GM23248 (cell line): ENCODE results near the gene ARFGEF3. TPM values are rescaled to one million over a fixed set of nuclear protein-coding genes. Genes with fewer than 3 reads are reported as not detected.

Experiments used
- DNase-seq: peaks from one replicate; pipeline ENCODE4 v3.0.0-alpha.2; 2015
- H2AFZ ChIP-seq: fragments of 200-600 bp; sonication (generic); 2 replicates; pipeline ENCODE4 v1.6.1; 2016; ENCODE audit warnings: antibody characterized with exemption
- H3F3A ChIP-seq: fragments of 200-600 bp; sonication (generic); 2 replicates; pipeline ENCODE4 v1.6.1; 2016; ENCODE audit warnings: mild to moderate bottlenecking, antibody characterized with exemption, mixed run types; ENCODE audit not compliant: insufficient read depth
- H3K27ac ChIP-seq: fragments of 200-600 bp; sonication (generic); 2 replicates; pipeline ENCODE4 v1.5.1; 2016; ENCODE audit warnings: mild to moderate bottlenecking
- H3K27me3 ChIP-seq: fragments of 200-600 bp; sonication (generic); replicated peaks from 2 replicates; pipeline ENCODE4 v1.6.1; 2016; ENCODE audit warnings: mild to moderate bottlenecking; ENCODE audit not compliant: insufficient read depth
- H3K36me3 ChIP-seq: fragments of 200-600 bp; sonication (generic); 2 replicates; pipeline ENCODE4 v1.6.1; 2016; ENCODE audit warnings: low read depth, mild to moderate bottlenecking
- H3K4me1 ChIP-seq: fragments of 200-600 bp; sonication (generic); 2 replicates; pipeline ENCODE4 v1.6.1; 2016; ENCODE audit warnings: mild to moderate bottlenecking; ENCODE audit not compliant: insufficient read depth
- H3K4me2 ChIP-seq: fragments of 200-600 bp; sonication (generic); one replicate; pipeline ENCODE4 v1.6.1; 2016; ENCODE audit warnings: mild to moderate bottlenecking; ENCODE audit not compliant: unreplicated experiment
- H3K4me3 ChIP-seq: fragments of 200-600 bp; sonication (generic); 2 replicates; pipeline ENCODE4 v1.5.1; 2016; ENCODE audit warnings: mild to moderate bottlenecking
- H3K79me2 ChIP-seq: fragments of 200-600 bp; sonication (generic); 2 replicates; pipeline ENCODE4 v1.6.1; 2016; ENCODE audit warnings: mild to moderate bottlenecking; ENCODE audit not compliant: insufficient read depth
- H3K9ac ChIP-seq: fragments of 200-600 bp; sonication (generic); 2 replicates; pipeline ENCODE4 v1.6.1; 2016; ENCODE audit warnings: mild to moderate bottlenecking
- H3K9me2 ChIP-seq: fragments of 200-600 bp; sonication (generic); 2 replicates; pipeline ENCODE4 v1.6.1; 2016; ENCODE audit warnings: mixed run types, mild to moderate bottlenecking, moderate library complexity; ENCODE audit not compliant: insufficient read depth
- H3K9me3 ChIP-seq: fragments of 200-600 bp; sonication (generic); one replicate; pipeline ENCODE4 v1.6.1; 2017; ENCODE audit warnings: low read depth
- H4K20me1 ChIP-seq: fragments of 200-600 bp; sonication (generic); 2 replicates; pipeline ENCODE4 v1.6.0; 2016; ENCODE audit not compliant: insufficient read depth
- EZH2 ChIP-seq: fragments of 200-600 bp; sonication (generic); IDR thresholded peaks from 2 replicates; pipeline ENCODE4 v1.6.1; 2018; ENCODE audit warnings: antibody characterized with exemption, mild to moderate bottlenecking; ENCODE audit not compliant: insufficient read depth, poor library complexity, severe bottlenecking
- EZH2phosphoT487 ChIP-seq: fragments of 200-600 bp; sonication (generic); IDR thresholded peaks from 2 replicates; pipeline ENCODE4 v1.6.1; 2018; ENCODE audit warnings: antibody characterized with exemption, moderate library complexity, mild to moderate bottlenecking, low read depth; ENCODE audit not compliant: insufficient read depth
- WGBS, 2 experiments: methylation state at CpG; one replicate each; pipeline ENCODE4 v1.1.6; 2015 to 2017; ENCODE audit warnings: low lambda C conversion rate in 2 of 2, low coverage in 1 of 2; ENCODE audit errors: missing lambda C conversion rate in 2 of 2; 5-methylcytosine and 5-hydroxymethylcytosine counted together
- in situ Hi-C: fragments of 300-500 bp; cut with MboI; formaldehyde crosslinking; loops from 2 replicates; pipeline ENCODE4 v1.15.0; 2020
- polyA plus RNA-seq: library from polyadenylated mRNA; unstranded; fragments of >200 nt; fragmentation: Nextera tagmentation; extraction: Ambion mirVana; gene quantifications from 2 replicates; pipeline ENCODE4 v1.2.1, GENCODE V29; 2016
- total RNA-seq: library from RNA; depleted of rRNA; stranded (reverse); fragments of >200 nt; shearing (Covaris generic); gene quantifications from 2 replicates; pipeline ENCODE4 v1.2.3, GENCODE V29; 2014

ARFGEF3 gene
- total and polyA plus RNA-seq, 2 experiments from 2014 or later = 0.06 to 0.11 TPM

DNA sequence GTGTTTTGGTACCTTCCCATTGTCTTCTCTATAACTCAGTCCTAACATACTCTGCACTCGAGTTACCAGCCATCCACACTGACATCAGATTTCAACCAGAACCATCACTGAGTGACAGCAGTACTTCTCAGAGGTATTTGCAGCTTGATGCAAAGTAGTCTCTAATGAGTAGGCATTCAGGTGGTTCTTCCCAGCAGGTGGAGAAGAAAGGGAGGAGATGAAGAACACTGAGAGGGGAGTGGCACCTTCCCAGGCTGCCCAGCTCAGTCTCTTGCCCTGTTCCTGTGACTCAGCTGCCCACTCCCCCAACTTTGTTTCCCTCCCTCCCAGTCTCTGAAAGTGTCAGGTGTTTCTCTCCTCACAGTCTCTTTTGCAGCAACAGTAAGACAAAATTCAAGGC, 177.3 kb downstream of the ARFGEF3 start:
- H3K36me3 ChIP-seq = no peaks in the 10 kb centered on the region
- H4K20me1 ChIP-seq = no peaks in the 10 kb centered on the region
- H3K27ac ChIP-seq = no peak overlapping the region
- in situ Hi-C loops = no loop called here
- H3K9me2 ChIP-seq = no peaks in the 10 kb centered on the region
- WGBS, 2 experiments = 30 to 50% methylated on average over 1 of the region's 1 CpG
- no peaks in the 10 kb centered on the region for H3F3A ChIP-seq
- H3K27me3 ChIP-seq = no peaks in the 10 kb centered on the region
- no peak overlapping the region for H3K9ac ChIP-seq
- H3K79me2 ChIP-seq = no peaks in the 10 kb centered on the region
- no peak for DNase-seq
- no peaks in the 10 kb centered on the region for H3K9me3 ChIP-seq
- no peak overlapping the region for H3K4me3 ChIP-seq
- H3K4me2 ChIP-seq = no peak overlapping the region
- H2AFZ ChIP-seq = no peak overlapping the region
- no peaks in the 10 kb centered on the region for H3K4me1 ChIP-seq
- no peak for TF ChIP-seq EZH2phosphoT487
- no peak for TF ChIP-seq EZH2

DNA sequence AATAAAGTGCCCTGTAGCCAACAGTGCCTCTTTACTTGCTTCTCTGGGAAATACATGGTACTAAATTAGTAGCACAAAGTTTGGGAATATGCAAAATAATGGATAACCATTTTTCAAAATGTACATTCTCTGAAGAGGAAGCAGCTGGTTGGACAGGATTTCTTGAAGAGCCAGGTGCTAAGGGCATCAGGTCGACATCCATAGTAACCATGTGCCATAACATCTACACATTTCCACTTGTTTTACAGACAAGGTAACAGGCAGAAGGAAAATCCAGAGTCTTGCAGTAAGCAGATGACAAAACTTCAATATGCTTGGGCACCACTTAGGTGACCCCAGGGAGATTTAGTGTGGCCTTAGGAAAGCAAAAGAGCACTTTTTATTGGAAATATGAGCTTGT, 179.4 kb downstream of the ARFGEF3 start:
- in situ Hi-C loops = no loop called here
- TF ChIP-seq EZH2phosphoT487 = no peak
- TF ChIP-seq EZH2 = no peak
- Histone ChIP-seq H3K4me2 (no peak overlapping the region), H3K79me2 (no peaks in the 10 kb centered on the region), H4K20me1 (no peaks in the 10 kb centered on the region), H2AFZ (no peak overlapping the region), H3K9ac (no peak overlapping the region), H3K9me2 (no peaks in the 10 kb centered on the region), H3K27ac (no peak overlapping the region), H3K4me1 (no peaks in the 10 kb centered on the region), H3F3A (no peaks in the 10 kb centered on the region), H3K9me3 (no peaks in the 10 kb centered on the region), H3K27me3 (no peaks in the 10 kb centered on the region), H3K4me3 (no peak overlapping the region), H3K36me3 (no peaks in the 10 kb centered on the region)
- DNase-seq = no peak
- WGBS, 2 experiments = 38 to 69% methylated on average over 1 of the region's 1 CpG

DNA sequence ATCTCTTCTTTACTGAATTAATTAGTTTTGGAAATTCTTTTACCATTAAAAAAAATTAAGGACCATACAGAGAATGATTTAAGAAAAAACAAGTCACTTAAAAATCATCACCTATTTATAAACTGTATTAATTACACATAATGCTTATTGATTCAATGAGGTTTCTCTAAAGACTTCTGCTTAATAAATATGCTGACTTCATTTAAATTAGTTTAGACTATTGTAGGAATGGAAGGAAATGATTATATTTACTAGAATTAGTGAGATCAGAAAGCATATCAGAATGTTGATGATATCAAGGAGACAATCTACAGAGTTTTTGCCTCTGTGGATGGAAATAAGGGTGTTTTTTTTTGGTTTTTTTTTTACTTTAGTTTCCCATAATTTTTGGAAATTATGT, 181.4 kb downstream of the ARFGEF3 start:
- TF ChIP-seq EZH2phosphoT487 (no peak), EZH2 (no peak)
- H3K9me2 ChIP-seq = no peaks in the 10 kb centered on the region
- no peak overlapping the region for H2AFZ ChIP-seq
- H3F3A ChIP-seq = peaks cover 6% of the 10 kb centered on the region; the same call in 1 of the 2 replicates
- peaks cover 10% of the 10 kb centered on the region; the same call in 1 of the 2 replicates for H3K4me1 ChIP-seq
- H3K4me3 ChIP-seq = no peak overlapping the region
- H3K36me3 ChIP-seq = no peaks in the 10 kb centered on the region
- in situ Hi-C loops = no loop called here
- H3K9ac ChIP-seq = no peak overlapping the region
- H3K4me2 ChIP-seq = no peak overlapping the region
- no peaks in the 10 kb centered on the region for H3K79me2 ChIP-seq
- no peaks in the 10 kb centered on the region for H4K20me1 ChIP-seq
- H3K27me3 ChIP-seq = no peaks in the 10 kb centered on the region
- H3K9me3 ChIP-seq = no peaks in the 10 kb centered on the region
- no peak for DNase-seq
- H3K27ac ChIP-seq = no peak overlapping the region

DNA sequence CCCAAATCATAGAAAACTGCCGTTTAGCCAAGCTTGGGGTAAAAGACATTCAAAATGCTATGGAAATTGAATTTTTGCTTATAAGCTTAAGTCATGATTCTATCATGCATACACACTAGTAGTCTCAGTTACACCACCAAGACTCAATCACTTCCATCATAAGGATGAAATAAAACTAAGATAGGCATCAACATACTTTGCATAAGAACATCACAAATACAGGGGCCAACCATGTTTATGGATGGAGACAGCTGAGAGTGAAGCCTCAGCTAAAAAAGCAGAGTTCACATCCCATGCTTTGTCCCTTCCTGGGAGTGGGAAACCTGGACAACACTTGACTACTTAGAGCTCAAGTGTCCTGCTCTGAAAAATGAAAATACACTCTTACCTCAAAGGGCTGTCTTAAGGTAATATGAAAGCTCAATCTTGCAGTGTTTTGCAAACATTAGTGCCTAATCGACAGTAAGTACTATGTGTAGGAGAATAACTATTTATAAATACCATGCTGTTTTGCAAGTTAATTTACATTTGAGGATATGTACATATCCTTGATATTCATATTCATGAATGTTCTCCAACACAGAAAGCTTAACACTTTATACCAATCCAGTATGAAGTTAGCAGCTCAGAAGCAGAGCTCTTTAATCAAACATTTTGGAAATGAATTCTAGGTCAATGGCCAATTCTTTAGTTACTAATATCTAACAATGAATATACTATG, 184.0 kb downstream of the ARFGEF3 start:
- H3K4me2 ChIP-seq = no peak overlapping the region
- H3K27me3 ChIP-seq = no peaks in the 10 kb centered on the region
- H2AFZ ChIP-seq = no peak overlapping the region
- no peaks in the 10 kb centered on the region for H3K79me2 ChIP-seq
- no peaks in the 10 kb centered on the region for H3K9me2 ChIP-seq
- in situ Hi-C loops = no loop called here
- no peak overlapping the region for H3K4me3 ChIP-seq
- no peaks in the 10 kb centered on the region for H4K20me1 ChIP-seq
- H3K9me3 ChIP-seq = no peaks in the 10 kb centered on the region
- no peak overlapping the region for H3K27ac ChIP-seq
- no peaks in the 10 kb centered on the region for H3K36me3 ChIP-seq
- no peak for DNase-seq
- no peak overlapping the region for H3K9ac ChIP-seq
- TF ChIP-seq EZH2phosphoT487 (no peak), EZH2 (no peak)
- peaks cover 6% of the 10 kb centered on the region; the same call in 1 of the 2 replicates for H3F3A ChIP-seq
- H3K4me1 ChIP-seq = peaks cover 10% of the 10 kb centered on the region; the same call in 1 of the 2 replicates
- WGBS, 2 experiments = 56 to 65% methylated on average over 2 of the region's 2 CpGs
